GM12891 (cell line): Measurements from ENCODE around the gene TIMP3.

Experiments
- PAX5 ChIP-seq: IDR thresholded peaks from 2 replicates; pipeline ENCODE4 v1.6.1; 2011; ENCODE audit warnings: low read length, moderate library complexity, mild to moderate bottlenecking; ENCODE audit not compliant: insufficient read depth, severe bottlenecking
- POLR2A ChIP-seq: IDR thresholded peaks from 2 replicates; pipeline ENCODE4 v1.6.1; 2011; ENCODE audit warnings: low read depth, low read length, control low read depth
- POLR2AphosphoS5 ChIP-seq: IDR thresholded peaks from 2 replicates; pipeline ENCODE4 v1.6.1; 2011; ENCODE audit warnings: low read depth, low read length, control low read depth
- POU2F2 ChIP-seq: IDR thresholded peaks from 2 replicates; pipeline ENCODE4 v1.6.1; 2011; ENCODE audit warnings: low read depth, mild to moderate bottlenecking, control low read depth, low read length, moderate library complexity
- SPI1 ChIP-seq: IDR thresholded peaks from 2 replicates; pipeline ENCODE4 v1.6.1; 2011; ENCODE audit warnings: low read depth, low read length, control low read depth
- TAF1 ChIP-seq: IDR thresholded peaks from 2 replicates; pipeline ENCODE4 v1.6.1; 2011; ENCODE audit warnings: low read depth, low read length, control low read depth

GRCh38 chr22:32831584-32831983 is 30.1 kb downstream of the TIMP3 start:
- no peak for TF ChIP-seq POLR2A
- TF ChIP-seq PAX5: no peak
- no peak for TF ChIP-seq POLR2AphosphoS5
- TF ChIP-seq TAF1: no peak
- TF ChIP-seq SPI1: no peak
- TF ChIP-seq POU2F2: no peak
